GM12872 (cell line): ENCODE data around the gene DPP4.

Experiments used
- TF ChIP-seq, protein P1 (sequence below): IDR thresholded peaks from 3 replicates; pipeline ENCODE4 v1.5.1; 2011; ENCODE audit warnings: low read depth, mild to moderate bottlenecking, low read length, moderate library complexity; ENCODE audit not compliant: insufficient read depth

The DPP4 gene

GRCh38 chr2:161969159-161969558, 104.9 kb downstream of the DPP4 start:
- TF ChIP-seq, protein P1, sequence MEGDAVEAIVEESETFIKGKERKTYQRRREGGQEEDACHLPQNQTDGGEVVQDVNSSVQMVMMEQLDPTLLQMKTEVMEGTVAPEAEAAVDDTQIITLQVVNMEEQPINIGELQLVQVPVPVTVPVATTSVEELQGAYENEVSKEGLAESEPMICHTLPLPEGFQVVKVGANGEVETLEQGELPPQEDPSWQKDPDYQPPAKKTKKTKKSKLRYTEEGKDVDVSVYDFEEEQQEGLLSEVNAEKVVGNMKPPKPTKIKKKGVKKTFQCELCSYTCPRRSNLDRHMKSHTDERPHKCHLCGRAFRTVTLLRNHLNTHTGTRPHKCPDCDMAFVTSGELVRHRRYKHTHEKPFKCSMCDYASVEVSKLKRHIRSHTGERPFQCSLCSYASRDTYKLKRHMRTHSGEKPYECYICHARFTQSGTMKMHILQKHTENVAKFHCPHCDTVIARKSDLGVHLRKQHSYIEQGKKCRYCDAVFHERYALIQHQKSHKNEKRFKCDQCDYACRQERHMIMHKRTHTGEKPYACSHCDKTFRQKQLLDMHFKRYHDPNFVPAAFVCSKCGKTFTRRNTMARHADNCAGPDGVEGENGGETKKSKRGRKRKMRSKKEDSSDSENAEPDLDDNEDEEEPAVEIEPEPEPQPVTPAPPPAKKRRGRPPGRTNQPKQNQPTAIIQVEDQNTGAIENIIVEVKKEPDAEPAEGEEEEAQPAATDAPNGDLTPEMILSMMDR: no peak

- TF ChIP-seq, protein P1: no peak
Measured at GRCh38 chr2:161965994-161966393, 108.0 kb downstream of the DPP4 start.

- TF ChIP-seq, protein P1: no peak
Measured at GRCh38 chr2:161964160-161964559, 109.9 kb downstream of the DPP4 start.

- TF ChIP-seq, protein P1: no peak
Measured at GRCh38 chr2:161962160-161962559, 111.9 kb downstream of the DPP4 start.

GRCh38 chr2:161961061-161961460, 113.0 kb downstream of the DPP4 start:
- TF ChIP-seq, protein P1: no peak

DNA sequence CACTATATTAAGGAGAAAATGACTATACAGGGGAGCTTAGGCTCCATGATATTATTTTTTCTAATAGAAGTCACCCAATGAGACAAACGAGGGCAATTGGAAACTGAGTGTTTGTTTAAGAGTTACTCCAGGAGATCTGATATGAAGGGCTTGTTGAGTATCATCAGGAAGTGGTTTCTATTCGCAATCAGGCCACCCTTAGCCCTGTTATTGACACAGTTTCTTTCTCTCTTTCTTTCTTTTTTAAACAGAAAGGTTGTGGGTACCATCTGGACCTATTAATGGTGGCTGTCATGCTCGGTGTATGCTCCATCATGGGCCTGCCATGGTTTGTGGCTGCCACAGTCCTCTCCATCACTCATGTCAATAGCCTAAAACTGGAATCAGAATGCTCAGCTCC, 117.3 kb downstream of the DPP4 start:
- TF ChIP-seq, protein P1: no peak

DNA sequence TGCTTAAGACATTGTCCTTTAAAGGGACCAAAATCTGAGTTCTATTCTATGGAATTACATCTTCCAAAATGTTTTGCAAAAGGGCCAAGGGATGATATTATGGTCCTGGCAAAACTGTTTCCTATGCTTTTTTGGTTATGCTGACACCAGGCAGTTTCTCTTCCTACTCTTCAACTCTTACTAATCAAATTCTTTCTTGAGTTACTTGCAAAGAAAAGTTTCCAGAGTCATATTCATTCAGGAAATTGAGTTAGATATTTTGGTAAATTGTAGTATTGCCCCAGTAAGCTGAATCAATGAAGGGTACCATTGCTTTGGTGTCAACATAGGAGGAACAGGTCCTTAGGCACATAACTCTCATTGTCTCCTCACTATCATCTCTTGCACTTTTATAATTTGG, 118.8 kb downstream of the DPP4 start:
- TF ChIP-seq, protein P1: no peak

- TF ChIP-seq, protein P1: no peak
Measured at GRCh38 chr2:161954103-161954502, 119.9 kb downstream of the DPP4 start.
